H1 (cell line): Measurements from ENCODE around the gene TTC28. TPM values are rescaled to one million over a fixed set of nuclear protein-coding genes. Genes with fewer than 3 reads are reported as not detected.
"Not testable (repeated sequence)": the region's sequence is repeated elsewhere in the genome, so short reads cannot be mapped to it uniquely, and the experiment has no call there.

Experiments
- CTCF ChIA-PET: fragments of 300-600 bp; sonication (Branson Sonifier 250); formaldehyde crosslinking; loops from one replicate; lab custom pipeline; 2021; ENCODE audit not compliant: partially characterized antibody; lab: Charles Lee
- POLR2A ChIA-PET: fragments of 300-600 bp; sonication (Branson Sonifier 250); formaldehyde crosslinking; loops from one replicate; lab custom pipeline; 2021; ENCODE audit warnings: inconsistent platforms; ENCODE audit not compliant: partially characterized antibody; lab: Charles Lee
- DNase-seq, 2 experiments: peaks; one replicate each; pipeline versions ENCODE4 v3.0.0 to v3.0.0-alpha.2; 2010 to 2022; ENCODE audit warnings: low spot score in 2 of 2, low read depth in 1 of 2, mixed read lengths in 1 of 2
- FAIRE-seq: peaks from 2 replicates; lab custom pipeline; 2011; peaks lifted over from hg19 to GRCh38; lab: Jason Lieb, UNC
- H2AFZ ChIP-seq: 2 replicates; pipeline ENCODE4 v1.8.1; 2012; ENCODE audit warnings: low read length, inconsistent platforms
- H2AK5ac ChIP-seq: 2 replicates; pipeline ENCODE4 v1.6.1; 2013; ENCODE audit warnings: low read depth, low read length
- H2BK120ac ChIP-seq: replicated peaks from 2 replicates; pipeline ENCODE3; 2013; ENCODE audit warnings: low read depth, low read length, inconsistent platforms
- H2BK12ac ChIP-seq: 2 replicates; pipeline ENCODE4 v1.6.1; 2013; ENCODE audit warnings: low read depth, low read length
- H2BK15ac ChIP-seq: 2 replicates; pipeline ENCODE4 v1.6.1; 2013; ENCODE audit warnings: low read length
- H2BK20ac ChIP-seq: 2 replicates; pipeline ENCODE4 v1.6.1; 2013; ENCODE audit warnings: low read length
- H2BK5ac ChIP-seq: 2 replicates; pipeline ENCODE4 v1.6.1; 2013; ENCODE audit warnings: low read depth, low read length
- H3K14ac ChIP-seq: 2 replicates; pipeline ENCODE4 v1.6.1; 2013; ENCODE audit warnings: inconsistent platforms; ENCODE audit not compliant: insufficient read length
- H3K18ac ChIP-seq: 2 replicates; pipeline ENCODE4 v1.6.1; 2013; ENCODE audit warnings: low read length; ENCODE audit errors: extremely low read depth
- H3K23ac ChIP-seq: 2 replicates; pipeline ENCODE4 v1.6.1; 2013; ENCODE audit warnings: inconsistent platforms; ENCODE audit not compliant: insufficient read length
- H3K23me2 ChIP-seq: 2 replicates; pipeline ENCODE4 v1.6.1; 2013; ENCODE audit warnings: low read depth, low read length
- H3K27ac ChIP-seq: 2 replicates; pipeline ENCODE4 v1.6.1; 2011; ENCODE audit warnings: low read depth, low read length, inconsistent platforms
- H3K27me3 ChIP-seq, 4 experiments: replicated peaks in 1 of 4; 1 replicate in 1 of 4; 2 replicates in 3 of 4; pipeline versions ENCODE4 v1.6.1 to v1.8.1; 2011 to 2013; ENCODE audit warnings: low read length in 3 of 4, mild to moderate bottlenecking in 3 of 4, inconsistent platforms in 2 of 4, mixed read lengths in 2 of 4, moderate library complexity in 1 of 4; ENCODE audit not compliant: control insufficient read depth in 3 of 4, insufficient read depth in 3 of 4; ENCODE audit errors: extremely low read depth in 1 of 4
- H3K36me3 ChIP-seq, 4 experiments: 2 replicates each; pipeline versions ENCODE4 v1.6.1 to v1.8.1; 2011 to 2013; ENCODE audit warnings: mild to moderate bottlenecking in 4 of 4, low read length in 3 of 4, moderate library complexity in 2 of 4, control low read depth in 1 of 4, inconsistent platforms in 1 of 4; ENCODE audit not compliant: insufficient read depth in 4 of 4, control insufficient read depth in 2 of 4
- H3K4ac ChIP-seq: replicated peaks from 2 replicates; pipeline ENCODE3; 2013; ENCODE audit warnings: low read length, low read depth, mixed read lengths, inconsistent platforms; ENCODE audit not compliant: insufficient read length
- H3K4me1 ChIP-seq, 4 experiments: replicated peaks in 1 of 4; 1 replicate in 1 of 4; 2 replicates in 3 of 4; pipeline versions ENCODE4 v1.6.1 to v1.8.1; 2011 to 2013; ENCODE audit warnings: low read length in 3 of 4, inconsistent platforms in 2 of 4, mixed read lengths in 1 of 4; ENCODE audit not compliant: insufficient read depth in 4 of 4, control insufficient read depth in 3 of 4
- H3K4me2 ChIP-seq, 2 experiments: 2 replicates each; pipeline versions ENCODE4 v1.6.1 to v1.8.1; 2011 to 2013; ENCODE audit warnings: low read depth in 2 of 2, low read length in 2 of 2, control low read depth in 1 of 2, inconsistent platforms in 1 of 2, mild to moderate bottlenecking in 1 of 2; ENCODE audit not compliant: insufficient read depth in 1 of 2
- H3K4me3 ChIP-seq, 4 experiments: fragments of 200-600, 300-600 bp in 1 of 4; sonication (generic), shearing (Covaris generic), sonication (Bioruptor Twin) in 1 of 4; 2 replicates each; pipeline versions ENCODE4 v1.5.1 to v1.8.1; 2011 to 2016; ENCODE audit warnings: low read length in 4 of 4, low read depth in 3 of 4, control low read depth in 2 of 4, inconsistent platforms in 2 of 4, mild to moderate bottlenecking in 2 of 4, mixed read lengths in 1 of 4, moderate library complexity in 1 of 4; ENCODE audit not compliant: insufficient read depth in 2 of 4; ENCODE audit errors: extremely low read depth in 1 of 4
- H3K56ac ChIP-seq: replicated peaks from 2 replicates; pipeline ENCODE3; 2013; ENCODE audit warnings: low read depth, mild to moderate bottlenecking, mixed read lengths, low read length, inconsistent platforms; ENCODE audit not compliant: insufficient read length
- H3K79me1 ChIP-seq: 2 replicates; pipeline ENCODE4 v1.6.1; 2013; ENCODE audit warnings: low read depth, low read length, control low read depth
- H3K79me2 ChIP-seq, 2 experiments: 2 replicates each; pipeline versions ENCODE4 v1.6.1 to v1.8.1; 2012 to 2013; ENCODE audit warnings: low read length in 2 of 2, mild to moderate bottlenecking in 2 of 2, inconsistent platforms in 1 of 2; ENCODE audit not compliant: insufficient read depth in 2 of 2, control insufficient read depth in 1 of 2
- H3K9ac ChIP-seq, 4 experiments: replicated peaks in 1 of 4; 1 replicate in 1 of 4; 2 replicates in 3 of 4; pipeline versions ENCODE4 v1.6.1 to v1.8.1; 2011 to 2013; ENCODE audit warnings: low read depth in 3 of 4, low read length in 3 of 4, control low read depth in 2 of 4, mild to moderate bottlenecking in 2 of 4, moderate library complexity in 2 of 4, inconsistent platforms in 1 of 4; ENCODE audit errors: extremely low read depth in 1 of 4
- H3K9me3 ChIP-seq, 2 experiments: 2 replicates each; pipeline versions ENCODE4 v1.6.1 to v1.8.1; 2012 to 2013; ENCODE audit warnings: mild to moderate bottlenecking in 2 of 2, moderate library complexity in 2 of 2, control low read depth in 1 of 2, inconsistent platforms in 1 of 2, low read depth in 1 of 2, low read length in 1 of 2, mixed read lengths in 1 of 2; ENCODE audit not compliant: insufficient read depth in 2 of 2
- H4K20me1 ChIP-seq, 2 experiments: replicated peaks in 1 of 2; 2 replicates each; pipeline versions ENCODE3 to v1.8.1; 2011 to 2013; ENCODE audit warnings: inconsistent platforms in 2 of 2, low read length in 2 of 2, mild to moderate bottlenecking in 1 of 2; ENCODE audit not compliant: insufficient read depth in 2 of 2, control insufficient read depth in 1 of 2
- H4K5ac ChIP-seq: 2 replicates; pipeline ENCODE4 v1.6.1; 2013; ENCODE audit warnings: low read length, low read depth, mixed read lengths, inconsistent platforms; ENCODE audit not compliant: insufficient read length
- H4K8ac ChIP-seq: 2 replicates; pipeline ENCODE4 v1.8.0; 2013; ENCODE audit warnings: mild to moderate bottlenecking, moderate library complexity, low read length, inconsistent platforms; ENCODE audit not compliant: insufficient read depth; ENCODE audit errors: extremely low read depth
- H4K91ac ChIP-seq: replicated peaks from 2 replicates; pipeline ENCODE3; 2013; ENCODE audit warnings: low read length, mixed read lengths, inconsistent platforms; ENCODE audit not compliant: insufficient read length
- WGBS, 2 experiments: shearing (Covaris generic) in 1 of 2; methylation state at CpG; one replicate each; pipeline versions ENCODE4 v1.1.6 to v1.1.7; 2013 to 2015; ENCODE audit warnings: low lambda C conversion rate in 2 of 2, mixed read lengths in 2 of 2, inconsistent platforms in 1 of 2, low coverage in 1 of 2, missing lambda C conversion rate in 1 of 2; ENCODE audit not compliant: insufficient replicate concordance in 2 of 2, insufficient coverage in 1 of 2, insufficient read length in 1 of 2; ENCODE audit errors: extremely low coverage in 1 of 2, missing lambda C conversion rate in 1 of 2; 5-methylcytosine and 5-hydroxymethylcytosine counted together
- polyA plus RNA-seq, 7 experiments: library from polyadenylated mRNA; depleted of rRNA in 3 of 7; stranded (reverse) in 5 of 7; unstranded in 2 of 7; fragments of >200 nt in 5 of 7; fragments of 200-250 nt in 2 of 7; gene quantifications; 1 replicate in 5 of 7; 2 replicates in 1 of 7; 4 replicates in 1 of 7; pipeline versions ENCODE4 v1.2.1 to v1.2.3, GENCODE V29; 2011 to 2013; ENCODE audit warnings: missing spikeins in 2 of 7, mixed read lengths in 2 of 7
- total RNA-seq: library from RNA; stranded (reverse); fragmentation: NEBNext Ultra II Directional; extraction: Animal tissue kit (Norgen Biotek cat#: 25700); gene quantifications from 2 replicates; pipeline ENCODE4 v1.2.1, GENCODE V29; 2021

Gene TTC28
- total and polyA plus RNA-seq, 2 of the 8 experiments (the other 6 are each of a cell fraction or from before 2014, with no cell fraction given) = 2.6 to 12.6 TPM

DNA sequence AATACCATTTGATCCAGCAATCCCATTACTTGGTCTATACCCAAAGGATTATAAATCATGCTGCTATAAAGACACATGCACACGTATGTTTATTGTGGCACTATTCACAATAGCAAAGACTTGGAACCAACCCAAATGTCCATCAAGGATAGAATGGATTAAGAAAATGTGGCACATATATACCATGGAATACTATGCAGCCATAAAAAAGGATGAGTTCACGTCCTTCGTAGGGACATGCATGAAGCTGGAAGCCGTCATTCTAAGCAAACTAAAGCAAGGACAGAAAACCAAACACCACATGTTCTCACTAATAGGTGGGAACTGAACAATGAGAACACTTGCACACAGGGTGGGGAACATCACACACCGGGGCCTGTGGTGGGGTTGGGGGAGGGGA is 464.9 kb downstream of the TTC28 start:
- WGBS, 2 experiments = 92% methylated on average over 5 of the region's 5 CpGs; no CpG with 5 or more reads in 1 of the 2 experiments
- H2AFZ ChIP-seq, H3K4ac ChIP-seq, H3K56ac ChIP-seq, H3K4me2 ChIP-seq, H3K14ac ChIP-seq, H2BK12ac ChIP-seq, H2BK20ac ChIP-seq, H3K9me3 ChIP-seq, H3K27ac ChIP-seq, POLR2A ChIA-PET, H3K27me3 ChIP-seq, H2BK15ac ChIP-seq, H3K4me3 ChIP-seq, H3K23ac ChIP-seq, H2BK5ac ChIP-seq, H3K79me1 ChIP-seq, H3K79me2 ChIP-seq, H3K9ac ChIP-seq, H4K8ac ChIP-seq, H2AK5ac ChIP-seq, H4K20me1 ChIP-seq, H3K36me3 ChIP-seq, FAIRE-seq, DNase-seq, H3K4me1 ChIP-seq, H4K5ac ChIP-seq, H3K18ac ChIP-seq, H2BK120ac ChIP-seq, H4K91ac ChIP-seq, H3K23me2 ChIP-seq: not testable (repeated sequence)
- CTCF ChIA-PET = interaction anchor here (0.8 kb wide), 1 partner anchor 481 kb away, joined by 3 read pairs; no protein-coding TSS in a partner anchor
